Osteoblast (primary cell): ENCODE data around the gene RYR2. TPM values are rescaled to one million over a fixed set of nuclear protein-coding genes. Genes with fewer than 3 reads are reported as not detected.
"Not testable (repeated sequence)": the region's sequence is repeated elsewhere in the genome, so short reads cannot be mapped to it uniquely, and the experiment has no call there.

Experiments used
- DNase-seq: peaks from one replicate; pipeline ENCODE4 v3.0.0; 2011; ENCODE audit warnings: low spot score, mixed read lengths; ENCODE audit not compliant: insufficient read length; ENCODE audit errors: missing footprints
- H2AFZ ChIP-seq: 2 replicates; pipeline ENCODE4 v1.6.0; 2011; ENCODE audit warnings: mild to moderate bottlenecking, low read length
- H3K27ac ChIP-seq: 2 replicates; pipeline ENCODE4 v1.5.1; 2011; ENCODE audit warnings: mild to moderate bottlenecking, low read depth, low read length, moderate library complexity
- H3K27me3 ChIP-seq: 2 replicates; pipeline ENCODE4 v1.6.0; 2012; ENCODE audit warnings: mild to moderate bottlenecking, control low read depth, inconsistent platforms, low read length, moderate library complexity; ENCODE audit not compliant: insufficient read depth
- H3K36me3 ChIP-seq: 2 replicates; pipeline ENCODE4 v1.5.1; 2011; ENCODE audit warnings: mild to moderate bottlenecking, low read length, control low read depth, moderate library complexity; ENCODE audit not compliant: insufficient read depth
- H3K4me1 ChIP-seq: 2 replicates; pipeline ENCODE4 v1.5.1; 2011; ENCODE audit warnings: mild to moderate bottlenecking, low read length, control low read depth, moderate library complexity; ENCODE audit not compliant: insufficient read depth
- H3K4me2 ChIP-seq: 2 replicates; pipeline ENCODE4 v1.6.0; 2011; ENCODE audit warnings: mild to moderate bottlenecking, low read length; ENCODE audit not compliant: insufficient read depth
- H3K4me3 ChIP-seq: fragments of 200-600 bp; sonication (generic); 3 replicates; pipeline ENCODE4 v1.5.1; 2012; ENCODE audit warnings: mild to moderate bottlenecking, low read length, inconsistent platforms; ENCODE audit not compliant: insufficient read depth
- H3K79me2 ChIP-seq: 2 replicates; pipeline ENCODE4 v1.6.0; 2012; ENCODE audit warnings: mild to moderate bottlenecking, low read length, control low read depth, inconsistent platforms; ENCODE audit not compliant: insufficient read depth
- H3K9me3 ChIP-seq: 2 replicates; pipeline ENCODE4 v1.5.1; 2011; ENCODE audit warnings: low read depth, low read length, control low read depth
- H4K20me1 ChIP-seq: 2 replicates; pipeline ENCODE4 v1.6.0; 2012; ENCODE audit warnings: mild to moderate bottlenecking, low read length, control low read depth; ENCODE audit not compliant: insufficient read depth
- CTCF ChIP-seq: IDR thresholded peaks from 2 replicates; pipeline ENCODE4 v1.5.1; 2011; ENCODE audit warnings: mild to moderate bottlenecking, low read depth, low read length, moderate library complexity; ENCODE audit errors: extremely low read depth
- total RNA-seq: library from RNA; depleted of rRNA; stranded (reverse); fragments of >200 nt; gene quantifications from 2 replicates; pipeline ENCODE4 v1.2.3, GENCODE V29; 2012

The RYR2 gene
- total RNA-seq, 1 donor, result not detected

- H2AFZ ChIP-seq, result no peak overlapping the region
- no peaks in the 10 kb centered on the region for H3K27me3 ChIP-seq
- TF ChIP-seq CTCF, result no peak
- H3K4me2 ChIP-seq, result no peak overlapping the region
- no peaks in the 10 kb centered on the region for H3K36me3 ChIP-seq
- H3K4me3 ChIP-seq, result no peak overlapping the region
- no peaks in the 10 kb centered on the region for H3K4me1 ChIP-seq
- no peak for DNase-seq
- H3K79me2 ChIP-seq, result no peaks in the 10 kb centered on the region
- no peak overlapping the region for H3K27ac ChIP-seq
- no peaks in the 10 kb centered on the region for H4K20me1 ChIP-seq
- H3K9me3 ChIP-seq, result peaks cover 3% of the 10 kb centered on the region
Observed at GRCh38 chr1:237817277-237817676, 775.3 kb downstream of the RYR2 start.

GRCh38 chr1:237820634-237821033 lies 778.6 kb downstream of the RYR2 start:
- H3K27me3 ChIP-seq, H3K79me2 ChIP-seq, H3K4me3 ChIP-seq, H3K9me3 ChIP-seq, H4K20me1 ChIP-seq, H3K27ac ChIP-seq, H3K4me2 ChIP-seq, H3K4me1 ChIP-seq, H3K36me3 ChIP-seq, DNase-seq, H2AFZ ChIP-seq: not testable (repeated sequence)

GRCh38 chr1:237832858-237833257 lies 790.9 kb downstream of the RYR2 start:
- Histone ChIP-seq H3K4me1 (no peaks in the 10 kb centered on the region), H3K9me3 (no peaks in the 10 kb centered on the region), H4K20me1 (no peaks in the 10 kb centered on the region), H3K79me2 (no peaks in the 10 kb centered on the region), H3K4me2 (no peak overlapping the region), H3K4me3 (no peak overlapping the region), H2AFZ (no peak overlapping the region), H3K36me3 (no peaks in the 10 kb centered on the region), H3K27ac (no peak overlapping the region), H3K27me3 (no peaks in the 10 kb centered on the region)
- TF ChIP-seq CTCF, result no peak
- no peak for DNase-seq

- H3K27ac ChIP-seq, result no peak overlapping the region
- no peak for TF ChIP-seq CTCF
- no peaks in the 10 kb centered on the region for H3K4me1 ChIP-seq
- no peaks in the 10 kb centered on the region for H3K79me2 ChIP-seq
- no peak overlapping the region for H2AFZ ChIP-seq
- no peak overlapping the region for H3K4me3 ChIP-seq
- no peaks in the 10 kb centered on the region for H3K36me3 ChIP-seq
- no peak for DNase-seq
- no peaks in the 10 kb centered on the region for H3K9me3 ChIP-seq
- no peaks in the 10 kb centered on the region for H3K27me3 ChIP-seq
- H3K4me2 ChIP-seq, result no peak overlapping the region
- H4K20me1 ChIP-seq, result no peaks in the 10 kb centered on the region
Observed at GRCh38 chr1:237834048-237834447, 792.1 kb downstream of the RYR2 start.
